Right renal cortex interstitium (tissue), 3 donors: ENCODE measurements around the gene KIAA2012. TPM values are rescaled to one million over a fixed set of nuclear protein-coding genes. Genes with fewer than 3 reads are reported as not detected.

ENCODE experiments used
- DNase-seq, 3 donors: peaks; one replicate each; pipeline ENCODE4 v3.0.0-alpha.2; 2013; ENCODE audit warnings: low read depth in 3 of 3, low spot score in 2 of 3
- polyA plus RNA-seq, 3 donors: library from polyadenylated mRNA; unstranded; fragments of 120-200 nt; gene quantifications; one replicate each; pipeline ENCODE4 v1.2.1, GENCODE V29; 2013; ENCODE audit not compliant: insufficient read length in 3 of 3

Gene KIAA2012
- polyA plus RNA-seq, 3 donors = 0.07 to 0.11 (median 0.10) TPM

DNA sequence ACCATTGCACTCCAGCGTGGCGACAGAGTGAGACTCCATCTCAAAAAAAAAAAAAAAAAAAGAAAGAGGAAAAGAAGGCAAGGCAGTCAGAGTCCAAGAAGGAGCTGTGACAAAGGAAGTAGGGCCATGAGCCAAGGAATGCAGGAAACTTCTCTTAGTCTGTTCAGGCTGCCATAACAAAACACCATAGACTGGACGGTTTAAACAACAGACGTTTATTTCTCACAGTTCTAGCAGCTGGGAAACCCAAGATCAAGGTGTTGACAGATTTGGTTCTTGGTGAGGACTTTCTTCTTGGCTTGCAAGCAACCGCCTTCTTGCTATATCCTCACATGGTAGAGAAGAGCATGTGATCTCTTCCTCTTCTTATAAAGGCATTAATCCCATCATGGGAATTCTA, 178.4 kb downstream of the KIAA2012 start:
- DNase-seq = no peak

Other genes starting within 250 kb of the KIAA2012 start
- gene FZD7, start 39.4 kb upstream of the KIAA2012 start, polyA plus RNA-seq = 10 to 100 TPM; 67.3 to 76.7 (median 75.5) TPM
- 100 to 1,000 TPM; 220 to 232 (median 221) TPM for gene SUMO1, start 165.3 kb downstream of the KIAA2012 start, polyA plus RNA-seq
- gene NOP58, start 192.5 kb downstream of the KIAA2012 start, polyA plus RNA-seq = 100 to 1,000 TPM; 111 to 127 (median 121) TPM